ENCODE data around the gene MPZL1. TPM values are rescaled to one million over a fixed set of nuclear protein-coding genes. Genes with fewer than 3 reads are reported as not detected.

The MPZL1 gene
- total and polyA plus RNA-seq, 2 of the 8 experiments (the other 6 are each of a cell fraction or from before 2014, with no cell fraction given), result 37.8 to 120 TPM

DNA sequence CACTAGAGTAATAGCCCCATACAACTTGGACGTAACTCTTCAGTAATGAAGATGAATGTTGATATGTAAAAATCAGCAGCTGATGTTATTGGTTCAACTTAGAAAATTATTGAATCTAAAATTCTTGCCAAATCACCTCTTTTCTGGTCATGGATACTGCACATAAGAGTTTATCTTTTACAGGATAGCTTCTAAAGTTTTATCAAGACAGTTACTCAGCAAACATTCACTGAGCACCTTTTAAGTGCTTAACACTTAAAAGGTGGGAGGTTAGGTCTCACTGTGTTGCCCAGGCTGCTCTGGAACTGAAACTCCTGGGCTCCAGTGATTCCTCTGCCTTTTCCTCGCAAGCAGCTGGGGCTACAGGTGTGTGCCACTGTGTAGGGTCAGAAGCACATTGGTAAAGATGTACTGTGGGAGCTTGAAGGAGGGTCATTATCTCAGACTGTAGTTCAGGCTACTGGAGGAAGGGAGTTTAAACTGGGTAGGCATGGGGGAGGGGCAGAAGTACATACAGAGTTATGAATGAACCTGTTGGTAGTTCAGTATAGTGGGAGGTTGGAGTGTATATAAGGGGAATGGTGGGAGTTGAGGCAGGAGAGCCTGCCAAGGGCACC, 2.0 kb downstream of the MPZL1 start (continued):
- TF ChIP-seq, protein P1, sequence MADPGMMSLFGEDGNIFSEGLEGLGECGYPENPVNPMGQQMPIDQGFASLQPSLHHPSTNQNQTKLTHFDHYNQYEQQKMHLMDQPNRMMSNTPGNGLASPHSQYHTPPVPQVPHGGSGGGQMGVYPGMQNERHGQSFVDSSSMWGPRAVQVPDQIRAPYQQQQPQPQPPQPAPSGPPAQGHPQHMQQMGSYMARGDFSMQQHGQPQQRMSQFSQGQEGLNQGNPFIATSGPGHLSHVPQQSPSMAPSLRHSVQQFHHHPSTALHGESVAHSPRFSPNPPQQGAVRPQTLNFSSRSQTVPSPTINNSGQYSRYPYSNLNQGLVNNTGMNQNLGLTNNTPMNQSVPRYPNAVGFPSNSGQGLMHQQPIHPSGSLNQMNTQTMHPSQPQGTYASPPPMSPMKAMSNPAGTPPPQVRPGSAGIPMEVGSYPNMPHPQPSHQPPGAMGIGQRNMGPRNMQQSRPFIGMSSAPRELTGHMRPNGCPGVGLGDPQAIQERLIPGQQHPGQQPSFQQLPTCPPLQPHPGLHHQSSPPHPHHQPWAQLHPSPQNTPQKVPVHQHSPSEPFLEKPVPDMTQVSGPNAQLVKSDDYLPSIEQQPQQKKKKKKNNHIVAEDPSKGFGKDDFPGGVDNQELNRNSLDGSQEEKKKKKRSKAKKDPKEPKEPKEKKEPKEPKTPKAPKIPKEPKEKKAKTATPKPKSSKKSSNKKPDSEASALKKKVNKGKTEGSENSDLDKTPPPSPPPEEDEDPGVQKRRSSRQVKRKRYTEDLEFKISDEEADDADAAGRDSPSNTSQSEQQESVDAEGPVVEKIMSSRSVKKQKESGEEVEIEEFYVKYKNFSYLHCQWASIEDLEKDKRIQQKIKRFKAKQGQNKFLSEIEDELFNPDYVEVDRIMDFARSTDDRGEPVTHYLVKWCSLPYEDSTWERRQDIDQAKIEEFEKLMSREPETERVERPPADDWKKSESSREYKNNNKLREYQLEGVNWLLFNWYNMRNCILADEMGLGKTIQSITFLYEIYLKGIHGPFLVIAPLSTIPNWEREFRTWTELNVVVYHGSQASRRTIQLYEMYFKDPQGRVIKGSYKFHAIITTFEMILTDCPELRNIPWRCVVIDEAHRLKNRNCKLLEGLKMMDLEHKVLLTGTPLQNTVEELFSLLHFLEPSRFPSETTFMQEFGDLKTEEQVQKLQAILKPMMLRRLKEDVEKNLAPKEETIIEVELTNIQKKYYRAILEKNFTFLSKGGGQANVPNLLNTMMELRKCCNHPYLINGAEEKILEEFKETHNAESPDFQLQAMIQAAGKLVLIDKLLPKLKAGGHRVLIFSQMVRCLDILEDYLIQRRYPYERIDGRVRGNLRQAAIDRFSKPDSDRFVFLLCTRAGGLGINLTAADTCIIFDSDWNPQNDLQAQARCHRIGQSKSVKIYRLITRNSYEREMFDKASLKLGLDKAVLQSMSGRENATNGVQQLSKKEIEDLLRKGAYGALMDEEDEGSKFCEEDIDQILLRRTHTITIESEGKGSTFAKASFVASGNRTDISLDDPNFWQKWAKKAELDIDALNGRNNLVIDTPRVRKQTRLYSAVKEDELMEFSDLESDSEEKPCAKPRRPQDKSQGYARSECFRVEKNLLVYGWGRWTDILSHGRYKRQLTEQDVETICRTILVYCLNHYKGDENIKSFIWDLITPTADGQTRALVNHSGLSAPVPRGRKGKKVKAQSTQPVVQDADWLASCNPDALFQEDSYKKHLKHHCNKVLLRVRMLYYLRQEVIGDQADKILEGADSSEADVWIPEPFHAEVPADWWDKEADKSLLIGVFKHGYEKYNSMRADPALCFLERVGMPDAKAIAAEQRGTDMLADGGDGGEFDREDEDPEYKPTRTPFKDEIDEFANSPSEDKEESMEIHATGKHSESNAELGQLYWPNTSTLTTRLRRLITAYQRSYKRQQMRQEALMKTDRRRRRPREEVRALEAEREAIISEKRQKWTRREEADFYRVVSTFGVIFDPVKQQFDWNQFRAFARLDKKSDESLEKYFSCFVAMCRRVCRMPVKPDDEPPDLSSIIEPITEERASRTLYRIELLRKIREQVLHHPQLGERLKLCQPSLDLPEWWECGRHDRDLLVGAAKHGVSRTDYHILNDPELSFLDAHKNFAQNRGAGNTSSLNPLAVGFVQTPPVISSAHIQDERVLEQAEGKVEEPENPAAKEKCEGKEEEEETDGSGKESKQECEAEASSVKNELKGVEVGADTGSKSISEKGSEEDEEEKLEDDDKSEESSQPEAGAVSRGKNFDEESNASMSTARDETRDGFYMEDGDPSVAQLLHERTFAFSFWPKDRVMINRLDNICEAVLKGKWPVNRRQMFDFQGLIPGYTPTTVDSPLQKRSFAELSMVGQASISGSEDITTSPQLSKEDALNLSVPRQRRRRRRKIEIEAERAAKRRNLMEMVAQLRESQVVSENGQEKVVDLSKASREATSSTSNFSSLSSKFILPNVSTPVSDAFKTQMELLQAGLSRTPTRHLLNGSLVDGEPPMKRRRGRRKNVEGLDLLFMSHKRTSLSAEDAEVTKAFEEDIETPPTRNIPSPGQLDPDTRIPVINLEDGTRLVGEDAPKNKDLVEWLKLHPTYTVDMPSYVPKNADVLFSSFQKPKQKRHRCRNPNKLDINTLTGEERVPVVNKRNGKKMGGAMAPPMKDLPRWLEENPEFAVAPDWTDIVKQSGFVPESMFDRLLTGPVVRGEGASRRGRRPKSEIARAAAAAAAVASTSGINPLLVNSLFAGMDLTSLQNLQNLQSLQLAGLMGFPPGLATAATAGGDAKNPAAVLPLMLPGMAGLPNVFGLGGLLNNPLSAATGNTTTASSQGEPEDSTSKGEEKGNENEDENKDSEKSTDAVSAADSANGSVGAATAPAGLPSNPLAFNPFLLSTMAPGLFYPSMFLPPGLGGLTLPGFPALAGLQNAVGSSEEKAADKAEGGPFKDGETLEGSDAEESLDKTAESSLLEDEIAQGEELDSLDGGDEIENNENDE (IDR thresholded peaks at IDR 0.05; ENCODE audit: insufficient replicate concordance, low read length), result no peak
- no peak for TF ChIP-seq SUZ12 (IDR thresholded peaks at IDR 0.05; ENCODE audit: low read length)
- no peak for TF ChIP-seq YY1 (IDR thresholded peaks at IDR 0.05; ENCODE audit: low read depth, low read length)
- TF ChIP-seq SP1 (IDR thresholded peaks at IDR 0.05; ENCODE audit: low read depth, low read length), result no peak
- TF ChIP-seq RFX5 (IDR thresholded peaks at IDR 0.05; ENCODE audit: borderline replicate concordance, low read depth, low read length), result no peak
- TF ChIP-seq ASH2L (IDR thresholded peaks at IDR 0.05; ENCODE audit: low read length), result no peak
- TF ChIP-seq GABPA (IDR thresholded peaks at IDR 0.05; ENCODE audit: borderline replicate concordance, insufficient read depth, low read length), result no peak
- TF ChIP-seq CBX8 (IDR thresholded peaks at IDR 0.05; ENCODE audit: borderline replicate concordance, low read depth, low read length), result no peak
- no peak for TF ChIP-seq ZNF274 (IDR thresholded peaks at IDR 0.05; ENCODE audit: borderline replicate concordance, extremely low read depth, low read length)
